K562 treated with DMSO at 1 percent for 4 hours (cell line): ENCODE measurements around the gene IL18. TPM values are rescaled to one million over a fixed set of nuclear protein-coding genes. Genes with fewer than 3 reads are reported as not detected.

Source experiments
- total RNA-seq: library from RNA; unstranded; fragments of 300-600 nt; gene quantifications from 2 replicates; pipeline ENCODE4 v1.2.3, GENCODE V29; 2022; ENCODE audit not compliant: insufficient read depth

Gene IL18
- total RNA-seq = 19.1 and 23.1 TPM in 2 replicates

GRCh38 chr11:112163875-112164685 is at the start of gene IL18:
TSS of gene IL18 (minus strand) at chr11:112164094. CDS start at chr11:112155053, 9,041 bp downstream.

GRCh38 chr11:112174789-112175598 is 11.1 kb upstream of the IL18 start, which contains the start of gene BCO2:
TSS of gene BCO2 (plus strand) at chr11:112175512. CDS start at chr11:112175602, 90 bp downstream.

DNA sequence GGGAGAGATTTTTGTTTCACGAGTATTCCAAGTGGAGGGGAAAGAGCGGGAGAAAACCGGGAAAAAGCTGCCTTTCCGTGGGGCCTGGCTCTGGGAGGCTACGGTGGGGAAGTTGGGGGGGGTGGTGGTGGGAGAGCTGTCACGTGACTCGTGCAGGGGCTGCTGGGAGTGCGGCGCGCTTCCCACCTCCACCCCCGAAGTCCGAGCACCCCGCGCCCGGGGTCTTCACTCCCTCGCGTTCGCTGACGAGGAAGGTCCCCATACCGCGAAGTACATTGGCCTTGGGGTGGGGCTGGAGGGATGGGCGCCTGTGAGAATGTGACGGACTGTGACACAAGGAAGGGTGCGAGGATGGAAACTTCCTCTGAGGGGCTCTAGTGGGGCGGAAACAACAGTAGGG is 3.3 kb upstream of the IL18 start, which contains the start of gene TEX12:
Gene TEX12, plus strand, starts transcription at position 228 of the 400 bp plus-strand sequence. CDS start 1,897 bp downstream, outside the sequence.

Other genes with a start within 250 kb of the IL18 start
- 0.71 TPM in 1 of 2 replicates, not detected in the other for gene C11orf52, start 245.2 kb downstream of the IL18 start, total RNA-seq
- 1.4 and 1.9 TPM in 2 replicates for gene DIXDC1, start 226.8 kb downstream of the IL18 start, total RNA-seq
- 35.0 and 35.8 TPM in 2 replicates for gene DLAT, start 138.7 kb downstream of the IL18 start, total RNA-seq
- gene PIH1D2, start 90.1 kb downstream of the IL18 start, total RNA-seq = 1.2 TPM in 1 of 2 replicates, not detected in the other
- gene NKAPD1, start 89.8 kb downstream of the IL18 start, total RNA-seq = 13.3 and 13.5 TPM in 2 replicates
- 45.8 and 65.1 TPM in 2 replicates for gene TIMM8B, start 77.3 kb downstream of the IL18 start, total RNA-seq
- gene SDHD, start 77.2 kb downstream of the IL18 start, total RNA-seq = 96.8 and 108 TPM in 2 replicates
- not detected in 2 replicates for gene TEX12, start 3.3 kb upstream of the IL18 start, total RNA-seq
- gene BCO2, start 11.4 kb upstream of the IL18 start, total RNA-seq = 2.0 TPM in 1 of 2 replicates, not detected in the other
- 12.3 and 12.5 TPM in 2 replicates for gene PTS, start 62.3 kb upstream of the IL18 start, total RNA-seq
- gene PLET1, start 96.8 kb upstream of the IL18 start, total RNA-seq = not detected in 2 replicates